CD4-positive, alpha-beta T cell treated with Interleukin-10 for 1 hour (primary cell): ENCODE measurements around the gene NLGN1.
"Not testable (repeated sequence)": the region's sequence is repeated elsewhere in the genome, so short reads cannot be mapped to it uniquely, and the experiment has no call there.

Experiments
- DNase-seq: peaks from one replicate; pipeline ENCODE4 v3.0.0-alpha.2; 2020

The NLGN1 gene

GRCh38 chr3:173397161-173398110 is at the start of gene NLGN1:
NLGN1 (plus strand) TSS chr3:173397744.
- no peak for DNase-seq

- DNase-seq: no peak
Measured at GRCh38 chr3:173351886-173352285, 45.7 kb upstream of the NLGN1 start.

GRCh38 chr3:173353137-173353536 is 44.4 kb upstream of the NLGN1 start:
- not testable (repeated sequence) for DNase-seq

- DNase-seq: no peak
Measured at GRCh38 chr3:173354124-173354523, 43.4 kb upstream of the NLGN1 start.

- DNase-seq: no peak
Measured at GRCh38 chr3:173371848-173372487, 25.6 kb upstream of the NLGN1 start.

GRCh38 chr3:173380681-173381080 is 16.9 kb upstream of the NLGN1 start:
- no peak for DNase-seq

- not testable (repeated sequence) for DNase-seq
Measured at GRCh38 chr3:173381936-173382335, 15.6 kb upstream of the NLGN1 start.

GRCh38 chr3:173395073-173395411 is 2.5 kb upstream of the NLGN1 start:
- no peak for DNase-seq

GRCh38 chr3:173395412-173396181 is 1.9 kb upstream of the NLGN1 start:
- DNase-seq: peak; percentile 31

- DNase-seq: no peak
Measured at GRCh38 chr3:173396191-173397041, 1.1 kb upstream of the NLGN1 start.

- DNase-seq: no peak
Measured at GRCh38 chr3:173398111-173398479, 551 bp downstream of the NLGN1 start.

GRCh38 chr3:173399044-173399443 is 1.5 kb downstream of the NLGN1 start:
- DNase-seq: no peak

GRCh38 chr3:173401369-173401768 is 3.8 kb downstream of the NLGN1 start:
- DNase-seq: no peak

GRCh38 chr3:173402656-173403055 is 5.1 kb downstream of the NLGN1 start:
- no peak for DNase-seq

- no peak for DNase-seq
Measured at GRCh38 chr3:173403376-173403775, 5.8 kb downstream of the NLGN1 start.

- no peak for DNase-seq
Measured at GRCh38 chr3:173404156-173404555, 6.6 kb downstream of the NLGN1 start.

- no peak for DNase-seq
Measured at GRCh38 chr3:173410436-173410835, 12.9 kb downstream of the NLGN1 start.

GRCh38 chr3:173410849-173411248 is 13.3 kb downstream of the NLGN1 start:
- no peak for DNase-seq

GRCh38 chr3:173411375-173411973 is 13.9 kb downstream of the NLGN1 start:
- DNase-seq: no peak

GRCh38 chr3:173416070-173416469 is 18.5 kb downstream of the NLGN1 start:
- no peak for DNase-seq

GRCh38 chr3:173429076-173429475 is 31.5 kb downstream of the NLGN1 start:
- DNase-seq: no peak

- no peak for DNase-seq
Measured at GRCh38 chr3:173429527-173429926, 32.0 kb downstream of the NLGN1 start.
